A549 (cell line): ENCODE data around the gene FGF6. TPM values are rescaled to one million over a fixed set of nuclear protein-coding genes. Genes with fewer than 3 reads are reported as not detected.

Experiments used
- ATAC-seq, 2 experiments: fragments of 200-7000 bp in 1 of 2; fragments of >200 bp in 1 of 2; cut with Nextera tagmentation in 1 of 2; cut with Tn5 transposase in 1 of 2; 3 replicates each; pipeline versions ENCODE4 v1.8.0 to v1.9.1; 2018 to 2020; ENCODE audit warnings: mild to moderate bottlenecking in 1 of 2, moderate library complexity in 1 of 2
- CTCF ChIA-PET: fragments of 300-600 bp; sonication (Branson Sonifier 250); formaldehyde crosslinking; extraction: SDS; loops from one replicate; lab custom pipeline; 2021; ENCODE audit warnings: antibody characterized with exemption, inconsistent platforms; lab: Yijun Ruan, JAX
- POLR2A ChIA-PET: fragments of 350-600 bp; formaldehyde crosslinking; extraction: SDS; loops from one replicate; lab custom pipeline; 2021; ENCODE audit warnings: antibody characterized with exemption, inconsistent platforms; lab: Yijun Ruan, JAX
- DNase-seq, 2 experiments: peaks; one replicate each; pipeline versions ENCODE4 v3.0.0 to v3.0.0-alpha.2; 2011 to 2016; ENCODE audit warnings: low read depth in 1 of 2, low spot score in 1 of 2
- FAIRE-seq: peaks from 2 replicates; lab custom pipeline; 2011; peaks lifted over from hg19 to GRCh38; lab: Jason Lieb, UNC
- H3K27ac ChIP-seq, 2 experiments: fragments of >200 bp; sonication (Bioruptor Twin); formaldehyde crosslinking; 3 replicates each; pipeline ENCODE4 v1.5.1; 2016 to 2017
- H3K4me1 ChIP-seq: fragments of >200 bp; sonication (Bioruptor Twin); formaldehyde crosslinking; 3 replicates; pipeline ENCODE4 v1.6.1; 2016
- H3K4me2 ChIP-seq: fragments of >200 bp; sonication (Bioruptor Twin); formaldehyde crosslinking; 3 replicates; pipeline ENCODE4 v1.6.1; 2016
- H3K4me3 ChIP-seq: fragments of >200 bp; sonication (Bioruptor Twin); formaldehyde crosslinking; 3 replicates; pipeline ENCODE4 v1.5.1; 2016
- H3K9me3 ChIP-seq: fragments of >200 bp; sonication (Bioruptor Twin); formaldehyde crosslinking; 3 replicates; pipeline ENCODE4 v1.6.1; 2016
- CBX2 ChIP-seq: fragments of 200-600 bp; sonication (generic); IDR thresholded peaks from 2 replicates; pipeline ENCODE4 v1.6.1; 2016; ENCODE audit warnings: low read depth, mild to moderate bottlenecking, borderline replicate concordance
- CHD2 ChIP-seq: fragments of 150-350 bp; IDR thresholded peaks from 2 replicates; pipeline ENCODE4 v1.6.1; 2014; ENCODE audit warnings: low read length; ENCODE audit not compliant: partially characterized antibody
- CHD4 ChIP-seq: fragments of 200-600 bp; sonication (generic); IDR thresholded peaks from 2 replicates; pipeline ENCODE4 v1.6.1; 2016; ENCODE audit warnings: antibody characterized with exemption, mild to moderate bottlenecking, borderline replicate concordance
- FOSB ChIP-seq: fragments of 250-450 bp; sonication (Bioruptor Pico); IDR thresholded peaks from 2 replicates; pipeline ENCODE4 v1.5.0; 2020; ENCODE audit warnings: mild to moderate bottlenecking, moderate library complexity
- HOXA7 ChIP-seq: fragments of 250-450 bp; sonication (Bioruptor Pico); IDR thresholded peaks from 2 replicates; pipeline ENCODE4 v1.5.0; 2020; ENCODE audit warnings: mild to moderate bottlenecking, moderate library complexity
- HOXB13 ChIP-seq: fragments of 250-450 bp; sonication (Bioruptor Pico); IDR thresholded peaks from 2 replicates; pipeline ENCODE4 v1.5.0; 2020; ENCODE audit warnings: low read depth, mild to moderate bottlenecking, moderate library complexity
- NR3C1 ChIP-seq: fragments of >200 bp; sonication (Bioruptor Twin); formaldehyde crosslinking; IDR thresholded peaks from 3 replicates; pipeline ENCODE4 v1.6.1; 2017
- PHF8 ChIP-seq: fragments of 200-600 bp; sonication (generic); IDR thresholded peaks from 2 replicates; pipeline ENCODE4 v1.6.1; 2016; ENCODE audit warnings: low read depth, mild to moderate bottlenecking, antibody characterized with exemption, moderate library complexity, borderline replicate concordance
- POLR2A ChIP-seq: IDR thresholded peaks from 2 replicates; pipeline ENCODE4 v1.6.1; 2012; ENCODE audit warnings: mild to moderate bottlenecking, low read length
- RARB ChIP-seq: fragments of 250-450 bp; sonication (Bioruptor Pico); IDR thresholded peaks from 2 replicates; pipeline ENCODE4 v1.8.0; 2021; ENCODE audit warnings: mild to moderate bottlenecking, moderate library complexity
- RCOR1 ChIP-seq: fragments of 150-350 bp; IDR thresholded peaks from 2 replicates; pipeline ENCODE4 v1.6.1; 2014; ENCODE audit warnings: antibody characterized with exemption, low read length, low read depth
- ZFP36 ChIP-seq: fragments of 450-650 bp; IDR thresholded peaks from 2 replicates; pipeline ENCODE4 v1.6.1; 2014; ENCODE audit warnings: borderline replicate concordance; ENCODE audit not compliant: partially characterized antibody
- ZNF302 ChIP-seq: fragments of 250-450 bp; sonication (Bioruptor Pico); IDR thresholded peaks from 2 replicates; pipeline ENCODE4 v1.9.0; 2021; ENCODE audit warnings: inconsistent platforms, mild to moderate bottlenecking, moderate library complexity
- WGBS: methylation state at CpG from one replicate; pipeline ENCODE4 v1.1.6; 2017; ENCODE audit errors: missing lambda C conversion rate; 5-methylcytosine and 5-hydroxymethylcytosine counted together
- polyA plus RNA-seq, 4 experiments: library from polyadenylated mRNA; depleted of rRNA in 3 of 4; stranded (reverse); fragments of >200 nt; fragmentation: RNase III in 1 of 4; extraction: RNeasy Plus Mini Kit Qiagen cat#74134 plus additional on column Dnase treatment in 1 of 4; gene quantifications; 2 replicates in 3 of 4; 3 replicates in 1 of 4; pipeline ENCODE4 v1.2.3, GENCODE V29; 2011 to 2017
- TF ChIP-seq, protein P1 (sequence below): fragments of 150-350 bp; IDR thresholded peaks from 2 replicates; pipeline ENCODE4 v1.6.1; 2014; ENCODE audit warnings: low read depth, mild to moderate bottlenecking, low read length
- TF ChIP-seq, protein P2 (sequence below): fragments of 250-450 bp; sonication (Bioruptor Pico); IDR thresholded peaks from 2 replicates; pipeline ENCODE4 v1.5.0; 2020; ENCODE audit warnings: low read depth, mild to moderate bottlenecking, moderate library complexity
- TF ChIP-seq, protein P3 (sequence below): fragments of >200 bp; sonication (Bioruptor Twin); formaldehyde crosslinking; IDR thresholded peaks from 3 replicates; pipeline ENCODE4 v1.5.1; 2016
- TF ChIP-seq, protein P4 (sequence below): fragments of >200 bp; sonication (Bioruptor Twin); formaldehyde crosslinking; IDR thresholded peaks from 3 replicates; pipeline ENCODE4 v1.6.1; 2016
- TF ChIP-seq, protein P5 (sequence below): IDR thresholded peaks from 2 replicates; pipeline ENCODE4 v1.6.1; 2012; ENCODE audit warnings: low read depth, borderline replicate concordance

Gene FGF6
- polyA plus RNA-seq, 2 of the 4 experiments (the other 2 are of a cell fraction) = not detected

DNA sequence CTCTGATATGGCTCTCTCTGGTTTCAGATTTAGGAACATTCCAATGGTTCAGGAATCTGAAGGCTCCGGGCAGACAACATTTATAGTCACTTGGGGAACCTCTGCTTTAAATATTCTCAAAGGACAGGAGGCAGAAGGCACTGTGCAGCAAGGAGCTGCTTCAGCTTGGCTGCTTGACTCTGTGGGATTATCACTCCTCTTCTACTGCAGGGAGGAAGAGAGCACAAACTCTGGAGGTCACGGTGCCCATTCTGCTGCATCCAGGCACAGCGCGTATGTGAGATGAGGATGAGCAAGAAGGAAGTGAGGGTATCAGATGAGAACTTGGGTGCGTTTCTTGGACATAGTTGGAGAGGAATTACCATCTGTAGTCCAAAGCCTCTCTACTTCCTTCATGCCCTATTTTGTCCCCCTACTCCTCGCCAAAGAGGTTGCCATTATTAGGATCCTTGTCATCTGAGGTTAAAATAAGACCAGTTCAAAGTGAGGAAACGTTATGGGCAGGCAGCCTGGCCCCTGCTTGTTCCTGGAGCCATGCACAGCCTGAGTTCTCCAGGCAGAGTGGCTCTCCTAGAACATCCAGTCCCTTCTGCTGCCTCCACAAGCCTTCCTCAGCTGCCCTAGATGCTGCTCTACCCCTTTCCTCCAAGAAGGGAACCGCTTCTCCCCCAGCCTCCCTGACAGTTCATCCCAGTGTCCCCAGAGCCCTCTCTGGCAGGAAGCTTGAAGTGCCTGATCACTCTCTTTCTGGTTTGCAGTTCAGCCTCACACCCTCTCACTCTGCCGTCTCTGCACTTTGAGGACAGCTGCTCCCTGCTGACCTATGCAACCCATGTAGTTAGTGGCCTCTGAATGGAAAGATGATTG, 12.5 kb downstream of the FGF6 start:
- FAIRE-seq = no peak
- Histone ChIP-seq H3K4me3 (no peak overlapping the region), H3K9me3 (peaks cover 11% of the 10 kb centered on the region; the same call in 2 of the 3 replicates), H3K4me1 (no peaks in the 10 kb centered on the region), H3K27ac (no peak overlapping the region), H3K4me2 (no peak overlapping the region)
- 27% methylated on average over 9 of the region's 9 CpGs for WGBS
- ATAC-seq = peak in 1 of 2 experiments; percentile 56; a peak in 2 of 6 replicates
- POLR2A ChIA-PET = no interaction called here
- TF ChIP-seq, protein P1, sequence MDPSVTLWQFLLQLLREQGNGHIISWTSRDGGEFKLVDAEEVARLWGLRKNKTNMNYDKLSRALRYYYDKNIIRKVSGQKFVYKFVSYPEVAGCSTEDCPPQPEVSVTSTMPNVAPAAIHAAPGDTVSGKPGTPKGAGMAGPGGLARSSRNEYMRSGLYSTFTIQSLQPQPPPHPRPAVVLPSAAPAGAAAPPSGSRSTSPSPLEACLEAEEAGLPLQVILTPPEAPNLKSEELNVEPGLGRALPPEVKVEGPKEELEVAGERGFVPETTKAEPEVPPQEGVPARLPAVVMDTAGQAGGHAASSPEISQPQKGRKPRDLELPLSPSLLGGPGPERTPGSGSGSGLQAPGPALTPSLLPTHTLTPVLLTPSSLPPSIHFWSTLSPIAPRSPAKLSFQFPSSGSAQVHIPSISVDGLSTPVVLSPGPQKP = no peak
- TF ChIP-seq FOSB (CRISPR knock-in tag) = no peak
- TF ChIP-seq, protein P2, sequence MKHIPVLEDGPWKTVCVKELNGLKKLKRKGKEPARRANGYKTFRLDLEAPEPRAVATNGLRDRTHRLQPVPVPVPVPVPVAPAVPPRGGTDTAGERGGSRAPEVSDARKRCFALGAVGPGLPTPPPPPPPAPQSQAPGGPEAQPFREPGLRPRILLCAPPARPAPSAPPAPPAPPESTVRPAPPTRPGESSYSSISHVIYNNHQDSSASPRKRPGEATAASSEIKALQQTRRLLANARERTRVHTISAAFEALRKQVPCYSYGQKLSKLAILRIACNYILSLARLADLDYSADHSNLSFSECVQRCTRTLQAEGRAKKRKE (CRISPR knock-in tag) = no peak
- no peak for TF ChIP-seq ZNF302 (CRISPR knock-in tag)
- TF ChIP-seq RCOR1 = no peak
- TF ChIP-seq, protein P3, sequence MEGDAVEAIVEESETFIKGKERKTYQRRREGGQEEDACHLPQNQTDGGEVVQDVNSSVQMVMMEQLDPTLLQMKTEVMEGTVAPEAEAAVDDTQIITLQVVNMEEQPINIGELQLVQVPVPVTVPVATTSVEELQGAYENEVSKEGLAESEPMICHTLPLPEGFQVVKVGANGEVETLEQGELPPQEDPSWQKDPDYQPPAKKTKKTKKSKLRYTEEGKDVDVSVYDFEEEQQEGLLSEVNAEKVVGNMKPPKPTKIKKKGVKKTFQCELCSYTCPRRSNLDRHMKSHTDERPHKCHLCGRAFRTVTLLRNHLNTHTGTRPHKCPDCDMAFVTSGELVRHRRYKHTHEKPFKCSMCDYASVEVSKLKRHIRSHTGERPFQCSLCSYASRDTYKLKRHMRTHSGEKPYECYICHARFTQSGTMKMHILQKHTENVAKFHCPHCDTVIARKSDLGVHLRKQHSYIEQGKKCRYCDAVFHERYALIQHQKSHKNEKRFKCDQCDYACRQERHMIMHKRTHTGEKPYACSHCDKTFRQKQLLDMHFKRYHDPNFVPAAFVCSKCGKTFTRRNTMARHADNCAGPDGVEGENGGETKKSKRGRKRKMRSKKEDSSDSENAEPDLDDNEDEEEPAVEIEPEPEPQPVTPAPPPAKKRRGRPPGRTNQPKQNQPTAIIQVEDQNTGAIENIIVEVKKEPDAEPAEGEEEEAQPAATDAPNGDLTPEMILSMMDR = no peak
- TF ChIP-seq, protein P4, sequence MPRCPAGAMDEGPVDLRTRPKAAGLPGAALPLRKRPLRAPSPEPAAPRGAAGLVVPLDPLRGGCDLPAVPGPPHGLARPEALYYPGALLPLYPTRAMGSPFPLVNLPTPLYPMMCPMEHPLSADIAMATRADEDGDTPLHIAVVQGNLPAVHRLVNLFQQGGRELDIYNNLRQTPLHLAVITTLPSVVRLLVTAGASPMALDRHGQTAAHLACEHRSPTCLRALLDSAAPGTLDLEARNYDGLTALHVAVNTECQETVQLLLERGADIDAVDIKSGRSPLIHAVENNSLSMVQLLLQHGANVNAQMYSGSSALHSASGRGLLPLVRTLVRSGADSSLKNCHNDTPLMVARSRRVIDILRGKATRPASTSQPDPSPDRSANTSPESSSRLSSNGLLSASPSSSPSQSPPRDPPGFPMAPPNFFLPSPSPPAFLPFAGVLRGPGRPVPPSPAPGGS = no peak
- no peak for TF ChIP-seq CHD4
- no peak for TF ChIP-seq NR3C1
- TF ChIP-seq CHD2 = no peak
- no peak for TF ChIP-seq RARB (CRISPR knock-in tag)
- no peak for TF ChIP-seq HOXB13 (CRISPR knock-in tag)
- TF ChIP-seq PHF8 = no peak
- no peak for TF ChIP-seq HOXA7 (CRISPR knock-in tag)
- TF ChIP-seq ZFP36 = no peak
- DNase-seq = no peak
- CTCF ChIA-PET = interaction anchor here (1.4 to 3.5 kb wide), 2 partner anchors 9 to 12 kb away, joined by 3 to 19 read pairs; no protein-coding TSS in a partner anchor

DNA sequence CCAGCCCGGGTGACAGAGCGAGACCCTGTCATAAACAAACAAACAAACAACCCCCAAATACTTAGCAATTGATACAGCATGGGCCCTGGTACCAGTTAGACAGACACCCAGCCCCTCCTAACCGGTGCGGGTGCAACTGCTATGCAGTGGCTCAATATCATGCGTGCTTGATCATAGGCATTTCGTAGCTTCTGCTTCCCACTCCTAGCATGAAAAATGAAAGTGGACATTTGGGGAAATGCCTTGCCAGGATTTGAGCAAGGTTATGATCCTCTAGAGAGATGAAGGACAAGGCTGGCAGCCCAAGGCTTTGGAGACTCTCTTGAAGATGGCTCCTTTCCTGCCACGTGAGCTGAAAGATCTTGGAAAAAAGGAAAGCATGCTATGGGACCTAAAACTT, 13.7 kb downstream of the FGF6 start:
- ChIA-PET POLR2A (no interaction called here), CTCF (interaction anchor here (0.9 to 3.5 kb wide), 2 partner anchors 11 to 62 kb away, joined by 3 to 19 read pairs; no protein-coding TSS in a partner anchor)
- Histone ChIP-seq H3K4me2 (no peak overlapping the region), H3K4me3 (no peak overlapping the region), H3K27ac (no peak overlapping the region), H3K9me3 (peaks cover 11% of the 10 kb centered on the region; the same call in 2 of the 3 replicates), H3K4me1 (no peaks in the 10 kb centered on the region)
- WGBS = 33% methylated on average over 6 of the region's 7 CpGs
- DNase-seq (no peak), ATAC-seq (no peak), FAIRE-seq (no peak)
- TF ChIP-seq, protein P5, sequence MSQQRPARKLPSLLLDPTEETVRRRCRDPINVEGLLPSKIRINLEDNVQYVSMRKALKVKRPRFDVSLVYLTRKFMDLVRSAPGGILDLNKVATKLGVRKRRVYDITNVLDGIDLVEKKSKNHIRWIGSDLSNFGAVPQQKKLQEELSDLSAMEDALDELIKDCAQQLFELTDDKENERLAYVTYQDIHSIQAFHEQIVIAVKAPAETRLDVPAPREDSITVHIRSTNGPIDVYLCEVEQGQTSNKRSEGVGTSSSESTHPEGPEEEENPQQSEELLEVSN = no peak
- TF ChIP-seq POLR2A (no peak), CBX2 (no peak), FOSB (CRISPR knock-in tag) (no peak)
